H1 (cell line): ENCODE data around the gene IL10RA.

Experiments used
- CHD2 ChIP-seq: IDR thresholded peaks from 2 replicates; pipeline ENCODE4 v1.6.1; 2012; ENCODE audit warnings: low read length, improper control_type of control experiment
- EZH2 ChIP-seq: fragments of 200-600 bp; sonication (generic); IDR thresholded peaks from 2 replicates; pipeline ENCODE4 v1.7.1; 2012; ENCODE audit warnings: low read depth, mild to moderate bottlenecking, moderate library complexity, low read length, inconsistent platforms; ENCODE audit not compliant: severe bottlenecking
- HDAC2 ChIP-seq, 2 experiments: fragments of 300-600 bp in 1 of 2; sonication (generic) in 1 of 2; IDR thresholded peaks; 2 replicates each; pipeline ENCODE4 v1.6.1; 2011 to 2012; ENCODE audit warnings: low read depth in 2 of 2, low read length in 2 of 2, mild to moderate bottlenecking in 2 of 2, moderate library complexity in 2 of 2, borderline replicate concordance in 1 of 2, inconsistent platforms in 1 of 2
- POLR2A ChIP-seq, 2 experiments: IDR thresholded peaks; 1 replicate in 1 of 2; 2 replicates in 1 of 2; pipeline ENCODE4 v1.6.1; 2011; ENCODE audit warnings: low read depth in 2 of 2, low read length in 2 of 2, mild to moderate bottlenecking in 2 of 2; ENCODE audit errors: control extremely low read depth in 1 of 2
- RAD21 ChIP-seq, 2 experiments: IDR thresholded peaks in 1 of 2; conservative IDR thresholded peaks in 1 of 2; 2 replicates each; pipeline ENCODE4 v1.6.1; 2011; ENCODE audit warnings: low read depth in 2 of 2, low read length in 2 of 2, improper control_type of control experiment in 1 of 2, inconsistent platforms in 1 of 2, mild to moderate bottlenecking in 1 of 2, moderate library complexity in 1 of 2
- SIN3A ChIP-seq, 2 experiments: IDR thresholded peaks in 1 of 2; conservative IDR thresholded peaks in 1 of 2; 2 replicates each; pipeline ENCODE4 v1.6.1; 2011 to 2012; ENCODE audit warnings: low read length in 2 of 2, improper control_type of control experiment in 1 of 2, low read depth in 1 of 2, mild to moderate bottlenecking in 1 of 2
- SP1 ChIP-seq: IDR thresholded peaks from 2 replicates; pipeline ENCODE4 v1.6.1; 2011; ENCODE audit warnings: low read depth, low read length
- TAF1 ChIP-seq: IDR thresholded peaks from 2 replicates; pipeline ENCODE4 v1.6.1; 2011; ENCODE audit warnings: mild to moderate bottlenecking, low read depth, low read length
- TEAD4 ChIP-seq: IDR thresholded peaks from 2 replicates; pipeline ENCODE4 v1.6.1; 2012; ENCODE audit warnings: low read depth, low read length, inconsistent platforms, mixed read lengths
- TF ChIP-seq, protein P1 (sequence below): IDR thresholded peaks from 2 replicates; pipeline ENCODE4 v1.6.1; 2011; ENCODE audit warnings: low read length, improper control_type of control experiment
- TF ChIP-seq, protein P2 (sequence below), 3 experiments: IDR thresholded peaks; 1 replicate in 2 of 3; 2 replicates in 1 of 3; pipeline versions ENCODE4 v1.5.1 to v1.6.1; 2011; ENCODE audit warnings: low read length in 3 of 3, mild to moderate bottlenecking in 3 of 3, inconsistent platforms in 2 of 3, low read depth in 1 of 3, moderate library complexity in 1 of 3; ENCODE audit not compliant: insufficient read depth in 1 of 3; ENCODE audit errors: control extremely low read depth in 1 of 3

DNA sequence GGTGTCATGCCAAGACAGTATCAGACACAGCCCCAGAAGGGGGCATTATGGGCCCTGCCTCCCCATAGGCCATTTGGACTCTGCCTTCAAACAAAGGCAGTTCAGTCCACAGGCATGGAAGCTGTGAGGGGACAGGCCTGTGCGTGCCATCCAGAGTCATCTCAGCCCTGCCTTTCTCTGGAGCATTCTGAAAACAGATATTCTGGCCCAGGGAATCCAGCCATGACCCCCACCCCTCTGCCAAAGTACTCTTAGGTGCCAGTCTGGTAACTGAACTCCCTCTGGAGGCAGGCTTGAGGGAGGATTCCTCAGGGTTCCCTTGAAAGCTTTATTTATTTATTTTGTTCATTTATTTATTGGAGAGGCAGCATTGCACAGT, 14.6 kb downstream of the IL10RA start:
- TF ChIP-seq SIN3A (conservative IDR thresholded peaks at IDR 0.05 in 1 of 2, IDR thresholded peaks at IDR 0.05 in 1 of 2; ENCODE audit: low read depth in 1 of 2, low read length in 2 of 2) (no peak), POLR2A (IDR thresholded peaks at IDR 0.05; ENCODE audit: control extremely low read depth in 1 of 2, low read depth in 2 of 2, low read length in 2 of 2) (no peak), CHD2 (no peak), HDAC2 (IDR thresholded peaks at IDR 0.05; ENCODE audit: borderline replicate concordance in 1 of 2, low read depth in 2 of 2, low read length in 2 of 2) (no peak), TEAD4 (no peak), RAD21 (IDR thresholded peaks at IDR 0.05 in 1 of 2, conservative IDR thresholded peaks at IDR 0.05 in 1 of 2; ENCODE audit: low read depth in 2 of 2, low read length in 2 of 2) (no peak), SP1 (no peak), EZH2 (no peak), TAF1 (no peak)
- TF ChIP-seq, protein P1, sequence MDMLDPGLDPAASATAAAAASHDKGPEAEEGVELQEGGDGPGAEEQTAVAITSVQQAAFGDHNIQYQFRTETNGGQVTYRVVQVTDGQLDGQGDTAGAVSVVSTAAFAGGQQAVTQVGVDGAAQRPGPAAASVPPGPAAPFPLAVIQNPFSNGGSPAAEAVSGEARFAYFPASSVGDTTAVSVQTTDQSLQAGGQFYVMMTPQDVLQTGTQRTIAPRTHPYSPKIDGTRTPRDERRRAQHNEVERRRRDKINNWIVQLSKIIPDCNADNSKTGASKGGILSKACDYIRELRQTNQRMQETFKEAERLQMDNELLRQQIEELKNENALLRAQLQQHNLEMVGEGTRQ, result no peak
- TF ChIP-seq, protein P2, sequence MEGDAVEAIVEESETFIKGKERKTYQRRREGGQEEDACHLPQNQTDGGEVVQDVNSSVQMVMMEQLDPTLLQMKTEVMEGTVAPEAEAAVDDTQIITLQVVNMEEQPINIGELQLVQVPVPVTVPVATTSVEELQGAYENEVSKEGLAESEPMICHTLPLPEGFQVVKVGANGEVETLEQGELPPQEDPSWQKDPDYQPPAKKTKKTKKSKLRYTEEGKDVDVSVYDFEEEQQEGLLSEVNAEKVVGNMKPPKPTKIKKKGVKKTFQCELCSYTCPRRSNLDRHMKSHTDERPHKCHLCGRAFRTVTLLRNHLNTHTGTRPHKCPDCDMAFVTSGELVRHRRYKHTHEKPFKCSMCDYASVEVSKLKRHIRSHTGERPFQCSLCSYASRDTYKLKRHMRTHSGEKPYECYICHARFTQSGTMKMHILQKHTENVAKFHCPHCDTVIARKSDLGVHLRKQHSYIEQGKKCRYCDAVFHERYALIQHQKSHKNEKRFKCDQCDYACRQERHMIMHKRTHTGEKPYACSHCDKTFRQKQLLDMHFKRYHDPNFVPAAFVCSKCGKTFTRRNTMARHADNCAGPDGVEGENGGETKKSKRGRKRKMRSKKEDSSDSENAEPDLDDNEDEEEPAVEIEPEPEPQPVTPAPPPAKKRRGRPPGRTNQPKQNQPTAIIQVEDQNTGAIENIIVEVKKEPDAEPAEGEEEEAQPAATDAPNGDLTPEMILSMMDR (IDR thresholded peaks at IDR 0.05; ENCODE audit: control extremely low read depth in 1 of 3, insufficient read depth in 1 of 3, low read depth in 1 of 3, low read length in 3 of 3), result no peak
